Measurements from ENCODE around the gene CPNE1.
"Not testable (repeated sequence)": the region's sequence is repeated elsewhere in the genome, so short reads cannot be mapped to it uniquely, and the experiment has no call there.

GRCh38 chr20:35685368-35685767 is 20.7 kb upstream of the CPNE1 start:
- not testable (repeated sequence) for TF ChIP-seq POLR2A, CTCF (IDR thresholded peaks at IDR 0.05)
